ENCODE measurements around the gene AP4M1.

DNA sequence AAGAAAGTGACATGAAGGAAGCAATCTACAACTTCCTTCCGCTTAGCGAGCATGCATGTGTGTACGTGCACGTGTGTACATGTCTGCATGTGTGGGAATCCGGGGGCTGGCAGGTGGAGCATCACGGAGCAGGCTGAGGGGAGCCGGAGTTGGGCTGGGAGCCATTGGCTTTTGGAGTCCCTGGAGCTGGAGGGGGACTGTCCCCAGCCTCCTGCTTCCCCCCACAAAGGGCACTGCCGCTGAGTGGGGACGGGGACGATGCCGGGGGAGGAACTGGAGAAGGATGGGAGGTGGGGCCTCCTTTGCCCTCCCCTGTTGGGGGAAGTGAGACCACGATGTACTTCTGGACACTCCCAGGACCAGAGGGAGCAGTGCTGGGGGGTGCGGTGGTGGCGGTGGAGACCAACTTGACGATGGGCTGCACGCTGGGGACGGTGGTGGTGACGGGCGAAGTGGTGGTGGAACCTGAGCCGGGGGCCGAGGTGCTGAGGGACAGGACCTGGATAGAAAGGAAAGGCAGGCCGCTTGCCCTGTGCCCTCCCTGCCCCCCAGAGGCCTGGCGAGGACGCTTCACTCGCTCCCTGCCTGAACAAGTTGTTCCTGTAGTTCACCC is 5.8 kb downstream of the AP4M1 start:
- TF ChIP-seq, protein P1, sequence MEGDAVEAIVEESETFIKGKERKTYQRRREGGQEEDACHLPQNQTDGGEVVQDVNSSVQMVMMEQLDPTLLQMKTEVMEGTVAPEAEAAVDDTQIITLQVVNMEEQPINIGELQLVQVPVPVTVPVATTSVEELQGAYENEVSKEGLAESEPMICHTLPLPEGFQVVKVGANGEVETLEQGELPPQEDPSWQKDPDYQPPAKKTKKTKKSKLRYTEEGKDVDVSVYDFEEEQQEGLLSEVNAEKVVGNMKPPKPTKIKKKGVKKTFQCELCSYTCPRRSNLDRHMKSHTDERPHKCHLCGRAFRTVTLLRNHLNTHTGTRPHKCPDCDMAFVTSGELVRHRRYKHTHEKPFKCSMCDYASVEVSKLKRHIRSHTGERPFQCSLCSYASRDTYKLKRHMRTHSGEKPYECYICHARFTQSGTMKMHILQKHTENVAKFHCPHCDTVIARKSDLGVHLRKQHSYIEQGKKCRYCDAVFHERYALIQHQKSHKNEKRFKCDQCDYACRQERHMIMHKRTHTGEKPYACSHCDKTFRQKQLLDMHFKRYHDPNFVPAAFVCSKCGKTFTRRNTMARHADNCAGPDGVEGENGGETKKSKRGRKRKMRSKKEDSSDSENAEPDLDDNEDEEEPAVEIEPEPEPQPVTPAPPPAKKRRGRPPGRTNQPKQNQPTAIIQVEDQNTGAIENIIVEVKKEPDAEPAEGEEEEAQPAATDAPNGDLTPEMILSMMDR (conservative IDR thresholded peaks at IDR 0.05; ENCODE audit: low read depth, low read length), result no peak
- no peak for TF ChIP-seq EZH2 (IDR thresholded peaks at IDR 0.05; ENCODE audit: low read length, unreplicated experiment)
- TF ChIP-seq EZH2phosphoT487 (IDR thresholded peaks at IDR 0.05; ENCODE audit: borderline replicate concordance, low read length), result no peak

Measured in PC-3 (cell line).